Esophagus squamous epithelium (tissue), 5 donors: Measurements from ENCODE around the gene ABCD3. TPM values are rescaled to one million over a fixed set of nuclear protein-coding genes. Genes with fewer than 3 reads are reported as not detected.
"Not testable (repeated sequence)": the region's sequence is repeated elsewhere in the genome, so short reads cannot be mapped to it uniquely, and the experiment has no call there.

Experiments
- DNase-seq: peaks from one replicate; lab custom pipeline; 2025; lab: John Stamatoyannopoulos, UW
- H3K27ac ChIP-seq, 4 donors: fragments of 200-600 bp; sonication (generic); one replicate each; pipeline ENCODE4 v1.5.1; 2016 to 2019; ENCODE audit warnings: mild to moderate bottlenecking in 1 of 4
- H3K27me3 ChIP-seq, 4 donors: fragments of 200-600 bp; sonication (generic); 1 replicate in 3 of 4; 2 replicates in 1 of 4; pipeline versions ENCODE4 v1.5.1 to v1.6.0; 2017 to 2021; ENCODE audit warnings: antibody characterized with exemption in 1 of 4
- H3K36me3 ChIP-seq, 3 donors: fragments of 200-600 bp; sonication (generic); one replicate each; pipeline ENCODE4 v1.5.1; 2016 to 2019
- H3K4me1 ChIP-seq, 3 donors: fragments of 200-600 bp; sonication (generic); one replicate each; pipeline ENCODE4 v1.5.1; 2017 to 2019
- H3K4me3 ChIP-seq, 4 donors: fragments of 200-600 bp; sonication (generic); 1 replicate in 3 of 4; 2 replicates in 1 of 4; pipeline ENCODE4 v1.5.1; 2016 to 2019; ENCODE audit warnings: mild to moderate bottlenecking in 2 of 4, moderate library complexity in 1 of 4
- H3K9me3 ChIP-seq, 3 donors: fragments of 200-600 bp; sonication (generic); one replicate each; pipeline ENCODE4 v1.5.1; 2016 to 2019
- POLR2A ChIP-seq, 4 donors: fragments of 450-650 bp; IDR thresholded peaks; one replicate each; pipeline ENCODE4 v1.6.1; 2017; ENCODE audit warnings: antibody characterized with exemption in 4 of 4, mild to moderate bottlenecking in 4 of 4, moderate library complexity in 3 of 4
- WGBS, 2 donors: methylation state at CpG; one replicate each; pipeline ENCODE4 v1.1.5; 2018; 5-methylcytosine and 5-hydroxymethylcytosine counted together
- intact Hi-C: fragments of 100-400 bp; cut with DNase I; formaldehyde crosslinking; loops from one replicate; pipeline ENCODE4 v1.15.0; 2022
- total RNA-seq, 4 donors: library from RNA; depleted of rRNA; stranded (reverse); fragments of >200 nt; gene quantifications; one replicate each; pipeline ENCODE4 v1.1.0, GENCODE V29; 2016
- TF ChIP-seq, protein P1 (sequence below), 6 experiments: fragments of 450-650 bp in 4 of 6; fragments of 200-600 bp in 2 of 6; sonication (generic) in 2 of 6; IDR thresholded peaks; one replicate each; pipeline ENCODE4 v1.5.1; 2016 to 2019; ENCODE audit warnings: antibody characterized with exemption in 6 of 6, mild to moderate bottlenecking in 4 of 6, moderate library complexity in 4 of 6
- donor health status: DM: yes; HTN: yes; CAD: no.

ABCD3 gene
- total RNA-seq, 4 donors from 2014 or later = 30.2 to 34.5 (median 32.1) TPM

DNA sequence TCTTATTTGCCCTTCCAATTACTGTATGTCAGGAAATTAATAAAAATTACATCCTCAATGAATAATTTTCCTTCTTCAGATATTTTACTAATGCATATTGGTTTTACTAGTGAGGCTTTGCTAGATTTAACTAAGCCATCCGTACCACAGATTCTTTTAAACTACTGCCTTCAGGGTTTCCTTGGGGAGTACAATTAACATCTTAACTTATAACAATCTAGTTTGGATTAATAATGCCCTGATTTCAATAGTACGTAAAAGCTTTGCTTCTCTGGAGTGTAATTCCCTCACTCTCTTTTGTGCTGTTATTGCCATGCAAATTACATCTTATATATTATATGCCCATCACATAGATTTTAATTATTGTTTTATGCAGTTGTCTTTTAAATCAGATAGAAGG is 147.7 kb downstream of the ABCD3 start:
- TF ChIP-seq, protein P1, sequence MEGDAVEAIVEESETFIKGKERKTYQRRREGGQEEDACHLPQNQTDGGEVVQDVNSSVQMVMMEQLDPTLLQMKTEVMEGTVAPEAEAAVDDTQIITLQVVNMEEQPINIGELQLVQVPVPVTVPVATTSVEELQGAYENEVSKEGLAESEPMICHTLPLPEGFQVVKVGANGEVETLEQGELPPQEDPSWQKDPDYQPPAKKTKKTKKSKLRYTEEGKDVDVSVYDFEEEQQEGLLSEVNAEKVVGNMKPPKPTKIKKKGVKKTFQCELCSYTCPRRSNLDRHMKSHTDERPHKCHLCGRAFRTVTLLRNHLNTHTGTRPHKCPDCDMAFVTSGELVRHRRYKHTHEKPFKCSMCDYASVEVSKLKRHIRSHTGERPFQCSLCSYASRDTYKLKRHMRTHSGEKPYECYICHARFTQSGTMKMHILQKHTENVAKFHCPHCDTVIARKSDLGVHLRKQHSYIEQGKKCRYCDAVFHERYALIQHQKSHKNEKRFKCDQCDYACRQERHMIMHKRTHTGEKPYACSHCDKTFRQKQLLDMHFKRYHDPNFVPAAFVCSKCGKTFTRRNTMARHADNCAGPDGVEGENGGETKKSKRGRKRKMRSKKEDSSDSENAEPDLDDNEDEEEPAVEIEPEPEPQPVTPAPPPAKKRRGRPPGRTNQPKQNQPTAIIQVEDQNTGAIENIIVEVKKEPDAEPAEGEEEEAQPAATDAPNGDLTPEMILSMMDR (IDR thresholded peaks at IDR 0.05) = no peak
- TF ChIP-seq POLR2A (IDR thresholded peaks at IDR 0.05) = no peak
- peaks cover 0 to 9% (median 0%) of the 10 kb centered on the region in 3 donors for H3K9me3 ChIP-seq
- H3K27me3 ChIP-seq = no peaks in the 10 kb centered on the region
- H3K4me1 ChIP-seq = peaks cover 0 to 9% (median 0%) of the 10 kb centered on the region in 3 donors
- intact Hi-C loops = no loop called here
- WGBS, 2 donors = 92 to 97% methylated on average over 2 of the region's 2 CpGs
- no peak overlapping the region for H3K4me3 ChIP-seq
- no peaks in the 10 kb centered on the region for H3K36me3 ChIP-seq
- no peak for DNase-seq
- no peak overlapping the region for H3K27ac ChIP-seq

DNA sequence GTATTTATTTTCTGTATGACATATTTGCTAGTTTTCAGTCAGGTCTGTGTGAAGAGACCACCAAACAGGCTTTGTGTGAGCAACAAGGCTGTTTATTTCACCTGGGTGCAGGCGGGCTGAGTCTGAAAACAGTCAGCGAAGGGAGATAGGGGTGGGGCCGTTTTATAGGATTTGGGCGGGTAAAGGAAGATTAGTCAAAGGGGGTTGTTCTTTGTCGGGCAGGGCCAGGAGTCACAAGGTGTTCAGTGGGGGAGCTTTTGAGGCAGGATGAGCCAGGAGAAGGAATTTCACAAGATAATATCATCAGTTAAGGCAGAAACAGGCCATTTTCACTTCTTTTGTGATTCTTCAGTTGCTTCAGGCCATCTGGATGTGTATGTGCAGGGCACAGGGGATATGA is 148.2 kb downstream of the ABCD3 start:
- H3K9me3 ChIP-seq, H3K27ac ChIP-seq, H3K4me1 ChIP-seq, intact Hi-C loops, H3K4me3 ChIP-seq, H3K27me3 ChIP-seq, H3K36me3 ChIP-seq, DNase-seq: not testable (repeated sequence)
- WGBS, 2 donors = 53 to 57% methylated on average over 5 of the region's 5 CpGs

DNA sequence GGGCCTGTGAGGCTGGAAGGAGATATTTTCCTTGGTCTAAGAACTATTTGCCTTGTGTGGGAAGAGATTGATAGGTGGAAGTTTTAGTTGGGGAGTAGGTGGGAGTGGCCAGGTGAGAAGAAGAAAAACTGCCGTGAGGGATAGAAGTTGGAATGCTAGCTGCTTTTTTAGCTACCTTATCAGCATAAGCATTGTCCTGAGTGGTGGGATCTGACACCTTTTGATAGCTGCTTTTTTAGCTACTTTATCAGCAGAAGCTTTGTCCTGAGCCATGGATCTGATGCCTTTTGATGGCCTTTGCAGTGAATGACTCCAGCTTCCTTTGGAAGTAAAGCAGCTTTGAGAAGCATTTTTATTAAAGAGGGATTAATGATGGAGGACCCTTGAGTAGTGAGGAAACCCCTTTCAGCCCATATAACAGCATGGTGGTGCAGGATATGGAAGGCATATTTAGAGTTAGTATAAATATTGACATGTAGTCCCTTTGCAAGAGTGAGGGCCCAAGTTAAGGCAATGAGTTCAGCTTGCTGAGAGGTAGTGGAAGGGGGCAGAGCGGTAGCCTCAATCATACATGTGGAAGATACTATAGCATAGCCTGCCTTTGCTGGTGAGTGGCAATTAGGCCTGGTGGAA is 149.9 kb downstream of the ABCD3 start:
- H3K27me3 ChIP-seq, DNase-seq, H3K27ac ChIP-seq, intact Hi-C loops, H3K36me3 ChIP-seq, H3K4me3 ChIP-seq, H3K4me1 ChIP-seq, H3K9me3 ChIP-seq: not testable (repeated sequence)
- WGBS, 2 donors = 90 to 96% methylated on average over 2 of the region's 2 CpGs

Other genes starting within 250 kb of the ABCD3 start
- gene ARHGAP29, start 180.8 kb upstream of the ABCD3 start, total RNA-seq = 10 to 100 TPM in 1 of 4 donors, 1 to 10 TPM in 3; 1.4 to 30.5 (median 5.6) TPM
- 100 to 1,000 TPM in 1 of 4 donors, 10 to 100 TPM in 3; 38.9 to 144 (median 59.5) TPM for gene F3, start 123.4 kb downstream of the ABCD3 start, total RNA-seq